ENCODE measurements around the gene SMTN. TPM values are rescaled to one million over a fixed set of nuclear protein-coding genes. Genes with fewer than 3 reads are reported as not detected.
"Not testable (repeated sequence)": the region's sequence is repeated elsewhere in the genome, so short reads cannot be mapped to it uniquely, and the experiment has no call there.

The SMTN gene
- total and polyA plus RNA-seq, 2 donors (not counting 3 experiments of a cell fraction or from before 2014, with no cell fraction given), result 59.0 to 197 TPM

GRCh38 chr22:31073125-31073524, 8.0 kb upstream of the SMTN start:
- H3K27me3 ChIP-seq (ENCODE audit: control insufficient read depth in 2 of 2, insufficient read depth in 2 of 2, low read length in 2 of 2); H3K4me1 ChIP-seq (ENCODE audit: control insufficient read depth, extremely low read depth, insufficient read depth, low read length); H3K79me2 ChIP-seq (ENCODE audit: control insufficient read depth, insufficient read depth, low read length); H3K4me3 ChIP-seq (replicated peaks in 1 of 3; ENCODE audit: insufficient read depth in 1 of 3, low read depth in 1 of 3, low read length in 3 of 3); H3K27ac ChIP-seq (ENCODE audit: insufficient read depth, low read depth, low read length); H4K20me1 ChIP-seq (replicated peaks; ENCODE audit: control insufficient read depth, extremely low read depth, insufficient read depth, low read length); H3K9me1 ChIP-seq (replicated peaks; ENCODE audit: control insufficient read depth, extremely low read depth, insufficient read depth, low read length); dilution Hi-C loops (cut with MboI; ENCODE audit: extremely low pct_ligation_motif_present, low sequenced_read_pairs); intact Hi-C loops (cut with micrococcal nuclease); H2AFZ ChIP-seq (ENCODE audit: low read depth, low read length); H3K9ac ChIP-seq (replicated peaks; ENCODE audit: extremely low read depth, insufficient read depth, low read length); H3K4me2 ChIP-seq (ENCODE audit: insufficient read depth, low read length); H3K9me3 ChIP-seq (replicated peaks; ENCODE audit: control insufficient read depth, insufficient read depth, low read length); BruUV-seq (replicated peaks); H3K36me3 ChIP-seq (ENCODE audit: control insufficient read depth in 2 of 2, extremely low read depth in 1 of 2, insufficient read depth in 2 of 2, low read length in 2 of 2): not testable (repeated sequence)
- CTCF ChIA-PET, result interaction anchor here (0.8 to 1.6 kb wide), 2 partner anchors 18 to 37 kb away, joined by 3 read pairs; no protein-coding TSS in a partner anchor
- TF ChIP-seq, protein P1, sequence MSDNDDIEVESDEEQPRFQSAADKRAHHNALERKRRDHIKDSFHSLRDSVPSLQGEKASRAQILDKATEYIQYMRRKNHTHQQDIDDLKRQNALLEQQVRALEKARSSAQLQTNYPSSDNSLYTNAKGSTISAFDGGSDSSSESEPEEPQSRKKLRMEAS (IDR thresholded peaks at IDR 0.05; ENCODE audit: insufficient read depth, insufficient read length), result peak; percentile 10
- DNase-seq (ENCODE audit: low read depth, low spot score) (peak; percentile 43), FAIRE-seq (peak; percentile 78)
- POLR2A ChIA-PET, result interaction anchor here (1.1 kb wide), 1 partner anchor 8 kb away, joined by 7 read pairs; the partner anchor contains the start of gene SMTN

DNA sequence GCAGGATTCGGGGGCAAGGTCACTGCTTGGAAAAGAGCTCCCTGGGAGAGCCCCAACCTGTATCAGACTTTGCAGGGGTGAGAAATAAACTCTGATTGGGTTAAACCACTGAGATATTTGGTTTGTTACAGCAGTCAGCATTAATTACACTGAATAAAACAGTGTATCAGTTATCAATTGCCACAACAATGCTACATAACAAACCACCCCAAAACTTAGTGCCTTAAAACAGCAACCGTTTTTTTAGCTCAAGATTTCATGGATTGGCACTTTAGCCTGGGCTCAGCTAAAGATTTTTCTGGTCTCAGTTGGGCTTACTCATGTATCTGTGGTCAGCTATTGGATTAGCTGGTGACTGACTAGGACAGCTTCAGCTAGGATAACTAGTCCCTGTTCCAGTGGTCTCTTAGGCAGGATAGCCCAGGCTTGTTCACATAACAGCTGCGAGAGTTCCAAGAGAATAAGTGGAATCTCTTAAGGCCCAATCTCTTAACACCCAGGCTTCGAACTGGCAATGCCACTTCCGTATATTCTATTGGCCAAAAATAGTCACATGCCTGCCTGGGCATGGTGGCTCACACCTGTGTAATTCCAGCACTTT, 7.5 kb upstream of the SMTN start:
- H3K36me3 ChIP-seq (ENCODE audit: control insufficient read depth in 2 of 2, extremely low read depth in 1 of 2, insufficient read depth in 2 of 2, low read length in 2 of 2); H3K9me1 ChIP-seq (replicated peaks; ENCODE audit: control insufficient read depth, extremely low read depth, insufficient read depth, low read length); H3K4me1 ChIP-seq (ENCODE audit: control insufficient read depth, extremely low read depth, insufficient read depth, low read length); H3K9ac ChIP-seq (replicated peaks; ENCODE audit: extremely low read depth, insufficient read depth, low read length); DNase-seq (ENCODE audit: low read depth, low spot score); FAIRE-seq; H3K27ac ChIP-seq (ENCODE audit: insufficient read depth, low read depth, low read length); H4K20me1 ChIP-seq (replicated peaks; ENCODE audit: control insufficient read depth, extremely low read depth, insufficient read depth, low read length); H2AFZ ChIP-seq (ENCODE audit: low read depth, low read length); H3K4me2 ChIP-seq (ENCODE audit: insufficient read depth, low read length); H3K4me3 ChIP-seq (replicated peaks in 1 of 3; ENCODE audit: insufficient read depth in 1 of 3, low read depth in 1 of 3, low read length in 3 of 3); dilution Hi-C loops (cut with MboI; ENCODE audit: extremely low pct_ligation_motif_present, low sequenced_read_pairs); H3K27me3 ChIP-seq (ENCODE audit: control insufficient read depth in 2 of 2, insufficient read depth in 2 of 2, low read length in 2 of 2); H3K79me2 ChIP-seq (ENCODE audit: control insufficient read depth, insufficient read depth, low read length); BruUV-seq (replicated peaks); intact Hi-C loops (cut with micrococcal nuclease); H3K9me3 ChIP-seq (replicated peaks; ENCODE audit: control insufficient read depth, insufficient read depth, low read length); POLR2A ChIA-PET: not testable (repeated sequence)
- CTCF ChIA-PET, result interaction anchor here (0.8 to 1.6 kb wide), 2 partner anchors 18 to 37 kb away, joined by 3 read pairs; no protein-coding TSS in a partner anchor
